GM12892 (cell line): ENCODE data around the gene PLEKHG7.

Source experiments
- POLR2A ChIP-seq: IDR thresholded peaks from 2 replicates; pipeline ENCODE4 v1.6.1; 2011; ENCODE audit warnings: low read depth, low read length, control low read depth
- POLR2AphosphoS5 ChIP-seq: IDR thresholded peaks from 2 replicates; pipeline ENCODE4 v1.6.1; 2011; ENCODE audit warnings: low read depth, low read length, control low read depth
- TAF1 ChIP-seq: IDR thresholded peaks from 2 replicates; pipeline ENCODE4 v1.6.1; 2011; ENCODE audit warnings: low read depth, mild to moderate bottlenecking, control low read depth, low read length, borderline replicate concordance

- TF ChIP-seq POLR2AphosphoS5 (no peak), POLR2A (no peak), TAF1 (no peak)
These were observed 3.8 kb downstream of the PLEKHG7 start for GRCh38 chr12:92706594-92706993.
